GM23338 (cell line): Measurements from ENCODE around the gene NAA10. TPM values are rescaled to one million over a fixed set of nuclear protein-coding genes. Genes with fewer than 3 reads are reported as not detected.

ENCODE experiments used
- ATAC-seq: fragments of 200-7000 bp; cut with Tn5 transposase; 3 replicates; pipeline ENCODE4 v1.9.1; 2020
- DNase-seq: peaks from one replicate; pipeline ENCODE4 v3.0.0-alpha.2; 2015; ENCODE audit warnings: low spot score
- H2AFZ ChIP-seq: fragments of 200-600 bp; sonication (generic); 2 replicates; pipeline ENCODE4 v1.8.0; 2016; ENCODE audit warnings: antibody characterized with exemption, mild to moderate bottlenecking, moderate library complexity
- H3F3A ChIP-seq: fragments of 200-600 bp; sonication (generic); replicated peaks from 2 replicates; pipeline ENCODE4 v1.8.0; 2017; ENCODE audit warnings: antibody characterized with exemption, mixed run types, low read depth
- H3K27ac ChIP-seq: fragments of 200-600 bp; sonication (generic); 2 replicates; pipeline ENCODE4 v1.6.1; 2016; ENCODE audit warnings: low read depth
- H3K27me3 ChIP-seq: fragments of 200-600 bp; sonication (generic); 2 replicates; pipeline ENCODE4 v1.8.0; 2016; ENCODE audit warnings: mild to moderate bottlenecking, mixed run types, moderate library complexity; ENCODE audit not compliant: insufficient read depth
- H3K36me3 ChIP-seq: fragments of 200-600 bp; sonication (generic); 2 replicates; pipeline ENCODE4 v1.8.0; 2016; ENCODE audit warnings: mild to moderate bottlenecking; ENCODE audit not compliant: insufficient read depth
- H3K4me1 ChIP-seq: fragments of 200-600 bp; sonication (generic); 2 replicates; pipeline ENCODE4 v1.8.0; 2016; ENCODE audit warnings: mild to moderate bottlenecking, moderate library complexity; ENCODE audit not compliant: insufficient read depth
- H3K4me2 ChIP-seq: fragments of 200-600 bp; sonication (generic); 2 replicates; pipeline ENCODE4 v1.7.1; 2017; ENCODE audit warnings: mixed run types
- H3K4me3 ChIP-seq: fragments of 200-600 bp; sonication (generic); 2 replicates; pipeline ENCODE4 v1.6.1; 2016; ENCODE audit warnings: mixed run types
- H3K79me2 ChIP-seq: fragments of 200-600 bp; sonication (generic); replicated peaks from 2 replicates; pipeline ENCODE4 v1.8.0; 2017; ENCODE audit warnings: mild to moderate bottlenecking; ENCODE audit not compliant: insufficient read depth
- H3K9me2 ChIP-seq: fragments of 200-600 bp; sonication (generic); 2 replicates; pipeline ENCODE4 v1.8.0; 2017; ENCODE audit not compliant: insufficient read depth
- H4K20me1 ChIP-seq: fragments of 200-600 bp; sonication (generic); replicated peaks from 2 replicates; pipeline ENCODE4 v1.8.0; 2017; ENCODE audit warnings: mild to moderate bottlenecking; ENCODE audit not compliant: insufficient read depth
- H3K27ac Mint-ChIP-seq: 2 replicates; pipeline ENCODE4 v1.8.0; 2020; ENCODE audit warnings: inconsistent platforms, mild to moderate bottlenecking, moderate library complexity, mixed read lengths
- H3K27me3 Mint-ChIP-seq: 3 replicates; pipeline ENCODE4 v1.8.0; 2022; ENCODE audit warnings: low read depth, mild to moderate bottlenecking, moderate library complexity, mixed read lengths, inconsistent platforms; ENCODE audit not compliant: insufficient read depth, poor library complexity
- H3K36me3 Mint-ChIP-seq: 3 replicates; pipeline ENCODE4 v1.8.0; 2021; ENCODE audit warnings: low read depth, mild to moderate bottlenecking, inconsistent platforms, moderate library complexity, mixed read lengths
- H3K4me1 Mint-ChIP-seq: 3 replicates; pipeline ENCODE4 v1.8.0; 2020; ENCODE audit warnings: mild to moderate bottlenecking, inconsistent platforms, mixed read lengths
- H3K4me3 Mint-ChIP-seq: 3 replicates; pipeline ENCODE4 v1.8.0; 2021; ENCODE audit warnings: moderate library complexity, mild to moderate bottlenecking, inconsistent platforms, mixed read lengths
- H3K9me3 Mint-ChIP-seq: 3 replicates; pipeline ENCODE4 v1.8.0; 2020; ENCODE audit warnings: moderate library complexity, mild to moderate bottlenecking, inconsistent platforms, mixed read lengths
- CREB1 ChIP-seq: fragments of 250-450 bp; sonication (Bioruptor Pico); IDR thresholded peaks from 2 replicates; pipeline ENCODE4 v1.5.0; 2020; ENCODE audit warnings: low read depth, mild to moderate bottlenecking, moderate library complexity
- ETS1 ChIP-seq: IDR thresholded peaks from 2 replicates; pipeline ENCODE4 v1.6.1; 2016; ENCODE audit warnings: antibody characterized with exemption
- EZH2 ChIP-seq: fragments of 200-600 bp; sonication (generic); IDR thresholded peaks from one replicate; pipeline ENCODE4 v1.8.0; 2017; ENCODE audit warnings: antibody characterized with exemption, mild to moderate bottlenecking, low read depth; ENCODE audit not compliant: unreplicated experiment
- EZH2phosphoT487 ChIP-seq: fragments of 200-600 bp; sonication (generic); IDR thresholded peaks from one replicate; pipeline ENCODE4 v1.8.1; 2018; ENCODE audit warnings: antibody characterized with exemption; ENCODE audit not compliant: unreplicated experiment
- JUNB ChIP-seq: IDR thresholded peaks from one replicate; pipeline ENCODE4 v1.6.1; 2016; ENCODE audit warnings: antibody characterized with exemption; ENCODE audit not compliant: unreplicated experiment
- NANOG ChIP-seq: IDR thresholded peaks from 2 replicates; pipeline ENCODE4 v1.6.1; 2016; ENCODE audit warnings: antibody characterized with exemption, borderline replicate concordance
- POLR2AphosphoS5 ChIP-seq: IDR thresholded peaks from 2 replicates; pipeline ENCODE4 v1.6.1; 2016; ENCODE audit warnings: antibody characterized with exemption, low read depth
- REST ChIP-seq: IDR thresholded peaks from one replicate; pipeline ENCODE4 v1.6.1; 2018; ENCODE audit warnings: antibody characterized with exemption; ENCODE audit not compliant: unreplicated experiment
- STAT1 ChIP-seq: IDR thresholded peaks from one replicate; pipeline ENCODE4 v1.6.1; 2016; ENCODE audit warnings: antibody characterized with exemption; ENCODE audit not compliant: unreplicated experiment
- ZNF114 ChIP-seq: fragments of 250-450 bp; sonication (Bioruptor Pico); IDR thresholded peaks from 2 replicates; pipeline ENCODE4 v1.5.0; 2020; ENCODE audit warnings: mild to moderate bottlenecking, moderate library complexity
- ZNF331 ChIP-seq: fragments of 250-450 bp; sonication (Bioruptor Pico); IDR thresholded peaks from 2 replicates; pipeline ENCODE4 v1.5.0; 2020; ENCODE audit warnings: low read depth, mild to moderate bottlenecking, moderate library complexity
- polyA plus RNA-seq: library from polyadenylated mRNA; unstranded; fragments of >200 nt; fragmentation: Nextera tagmentation; extraction: Ambion mirVana; gene quantifications from 2 replicates; pipeline ENCODE4 v1.2.1, GENCODE V29; 2016
- total RNA-seq: library from RNA; depleted of rRNA; stranded (reverse); fragments of >200 nt; shearing (Covaris generic); gene quantifications from 2 replicates; pipeline ENCODE4 v1.2.3, GENCODE V29; 2014
- TF ChIP-seq, protein P1 (sequence below), 2 experiments: fragments of 200-600 bp in 1 of 2; sonication (generic) in 1 of 2; conservative IDR thresholded peaks; 2 replicates each; pipeline versions ENCODE4 v1.5.1 to v1.6.1; 2016 to 2017; ENCODE audit warnings: antibody characterized with exemption in 2 of 2, low read depth in 2 of 2, mild to moderate bottlenecking in 2 of 2, moderate library complexity in 1 of 2

NAA10 gene
- total and polyA plus RNA-seq, 2 experiments from 2014 or later = 136 to 145 TPM

DNA sequence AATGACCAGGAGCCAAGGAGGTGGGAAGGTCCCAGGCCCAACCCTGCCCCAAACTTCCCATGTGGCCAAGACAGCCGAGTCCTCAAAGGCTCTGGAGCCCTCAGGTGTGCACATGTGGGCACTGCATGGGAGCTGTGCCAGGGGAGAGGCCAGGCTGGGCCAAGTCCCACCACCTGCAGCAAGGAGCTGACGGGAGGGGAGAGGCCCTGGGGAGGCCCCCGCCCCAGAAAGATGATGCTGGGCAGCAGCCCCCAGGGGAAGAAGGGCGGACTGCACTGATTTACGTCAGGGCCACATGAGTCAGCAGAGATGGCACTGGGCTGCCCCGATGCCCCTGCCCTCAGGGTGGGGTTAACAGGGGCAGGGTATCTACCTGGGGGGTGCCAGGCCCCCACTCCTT lies 50.2 kb downstream of the NAA10 start:
- Mint-ChIP-seq H3K27me3 (peaks cover 8% of the 10 kb centered on the region), H3K4me1 (peaks cover 28% of the 10 kb centered on the region), H3K4me3 (peak overlapping the region; percentile 70), H3K36me3 (no peaks in the 10 kb centered on the region; the same call in 2 of the 3 replicates), H3K27ac (no peak overlapping the region), H3K9me3 (no peaks in the 10 kb centered on the region)
- TF ChIP-seq, protein P1, sequence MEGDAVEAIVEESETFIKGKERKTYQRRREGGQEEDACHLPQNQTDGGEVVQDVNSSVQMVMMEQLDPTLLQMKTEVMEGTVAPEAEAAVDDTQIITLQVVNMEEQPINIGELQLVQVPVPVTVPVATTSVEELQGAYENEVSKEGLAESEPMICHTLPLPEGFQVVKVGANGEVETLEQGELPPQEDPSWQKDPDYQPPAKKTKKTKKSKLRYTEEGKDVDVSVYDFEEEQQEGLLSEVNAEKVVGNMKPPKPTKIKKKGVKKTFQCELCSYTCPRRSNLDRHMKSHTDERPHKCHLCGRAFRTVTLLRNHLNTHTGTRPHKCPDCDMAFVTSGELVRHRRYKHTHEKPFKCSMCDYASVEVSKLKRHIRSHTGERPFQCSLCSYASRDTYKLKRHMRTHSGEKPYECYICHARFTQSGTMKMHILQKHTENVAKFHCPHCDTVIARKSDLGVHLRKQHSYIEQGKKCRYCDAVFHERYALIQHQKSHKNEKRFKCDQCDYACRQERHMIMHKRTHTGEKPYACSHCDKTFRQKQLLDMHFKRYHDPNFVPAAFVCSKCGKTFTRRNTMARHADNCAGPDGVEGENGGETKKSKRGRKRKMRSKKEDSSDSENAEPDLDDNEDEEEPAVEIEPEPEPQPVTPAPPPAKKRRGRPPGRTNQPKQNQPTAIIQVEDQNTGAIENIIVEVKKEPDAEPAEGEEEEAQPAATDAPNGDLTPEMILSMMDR (conservative IDR thresholded peaks at IDR 0.05; ENCODE audit: low read depth in 2 of 2) = peak; percentile 33 to 67; a peak in 3 of 4 replicates
- TF ChIP-seq POLR2AphosphoS5 = no peak
- no peaks in the 10 kb centered on the region; the same call in 1 of the 2 replicates for H3K27me3 ChIP-seq
- no peaks in the 10 kb centered on the region for H3K79me2 ChIP-seq
- H3K4me1 ChIP-seq = peaks cover 19% of the 10 kb centered on the region; the same call in 1 of the 2 replicates
- H3K36me3 ChIP-seq = no peaks in the 10 kb centered on the region
- H3K9me2 ChIP-seq = no peaks in the 10 kb centered on the region
- H2AFZ ChIP-seq = no peak overlapping the region
- DNase-seq (peak; percentile 46), ATAC-seq (peak; percentile 51)
- peak overlapping the region; percentile 71; the same call in 1 of the 2 replicates for H3K4me2 ChIP-seq
- H3F3A ChIP-seq = no peaks in the 10 kb centered on the region
- peak overlapping the region; percentile 56 for H3K4me3 ChIP-seq
- H3K27ac ChIP-seq = no peak overlapping the region
- no peaks in the 10 kb centered on the region for H4K20me1 ChIP-seq

DNA sequence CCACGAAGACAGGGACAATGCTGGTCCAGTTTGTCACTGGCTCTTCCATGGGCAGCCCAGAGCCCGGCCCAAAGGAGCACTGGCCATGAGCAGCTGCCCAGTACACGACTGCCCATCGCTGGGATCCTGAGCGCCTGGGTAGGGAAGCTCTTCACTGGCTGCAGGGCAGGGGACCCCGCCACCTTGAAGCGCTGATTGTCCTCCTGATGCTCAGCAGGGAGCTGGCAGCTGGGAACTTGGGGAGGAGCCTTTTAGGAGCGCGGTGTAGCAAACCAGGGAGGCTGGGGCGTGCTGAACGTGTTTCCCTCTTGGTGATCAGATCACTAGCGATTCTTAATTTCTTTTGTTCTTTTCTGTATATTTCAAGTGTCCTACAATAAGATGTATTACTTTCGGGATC lies 50.7 kb downstream of the NAA10 start:
- Histone ChIP-seq H2AFZ (no peak overlapping the region), H3F3A (no peaks in the 10 kb centered on the region), H3K36me3 (no peaks in the 10 kb centered on the region), H3K4me2 (no peak overlapping the region; the same call in 1 of the 2 replicates), H3K4me3 (peak overlapping the region; percentile 56; the same call in 1 of the 2 replicates), H4K20me1 (no peaks in the 10 kb centered on the region), H3K9me2 (no peaks in the 10 kb centered on the region), H3K27me3 (no peaks in the 10 kb centered on the region; the same call in 1 of the 2 replicates), H3K79me2 (no peaks in the 10 kb centered on the region), H3K27ac (no peak overlapping the region), H3K4me1 (peaks cover 19% of the 10 kb centered on the region; the same call in 1 of the 2 replicates)
- DNase-seq (no peak), ATAC-seq (no peak)
- Mint-ChIP-seq H3K27me3 (peaks cover 8% of the 10 kb centered on the region), H3K27ac (no peak overlapping the region), H3K4me1 (peaks cover 31% of the 10 kb centered on the region), H3K4me3 (peak overlapping the region; percentile 70), H3K36me3 (no peaks in the 10 kb centered on the region; the same call in 2 of the 3 replicates), H3K9me3 (no peaks in the 10 kb centered on the region)
- TF ChIP-seq, protein P1 (conservative IDR thresholded peaks at IDR 0.05; ENCODE audit: low read depth in 2 of 2) = no peak
- TF ChIP-seq ZNF114 (CRISPR knock-in tag) = no peak
- TF ChIP-seq NANOG = no peak
- TF ChIP-seq REST = no peak
- no peak for TF ChIP-seq POLR2AphosphoS5
- no peak for TF ChIP-seq ZNF331 (CRISPR knock-in tag)
- TF ChIP-seq JUNB = no peak
- no peak for TF ChIP-seq CREB1 (CRISPR knock-in tag)
- no peak for TF ChIP-seq EZH2
- no peak for TF ChIP-seq ETS1
- no peak for TF ChIP-seq STAT1
- no peak for TF ChIP-seq EZH2phosphoT487
